Suprapubic skin (tissue), 3 donors: ENCODE measurements around the gene CNTN1.

ENCODE experiments used
- EP300 ChIP-seq: sonication (generic); formaldehyde crosslinking; IDR thresholded peaks from one replicate; pipeline ENCODE4 v1.6.1; 2017; ENCODE audit warnings: antibody characterized with exemption
- TF ChIP-seq, protein P1 (sequence below), 2 donors: fragments of 200-600 bp in 1 of 2; fragments of 450-650 bp in 1 of 2; sonication (generic) in 1 of 2; IDR thresholded peaks; one replicate each; pipeline ENCODE4 v1.5.1; 2016 to 2019; ENCODE audit warnings: antibody characterized with exemption in 2 of 2, mild to moderate bottlenecking in 1 of 2, moderate library complexity in 1 of 2

DNA sequence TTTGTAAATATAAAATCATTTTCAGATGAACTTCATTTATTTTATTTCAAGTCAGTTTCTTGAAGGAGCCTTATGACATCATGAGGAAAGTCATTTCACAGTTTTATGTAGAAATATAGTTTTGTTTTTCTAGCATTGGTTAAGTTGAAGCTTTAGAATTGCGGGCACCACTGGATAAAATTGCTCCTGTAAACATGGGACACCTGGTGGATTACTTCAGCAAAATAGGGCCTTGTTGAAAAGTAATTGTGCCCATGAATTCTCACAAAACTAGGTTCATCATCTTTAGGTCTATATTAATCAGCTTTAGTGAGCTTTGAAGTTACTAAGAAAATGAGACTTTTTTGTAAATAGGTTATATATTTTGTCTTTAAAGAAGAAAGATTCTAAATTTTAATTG lies 25.3 kb downstream of the CNTN1 start:
- no peak for TF ChIP-seq EP300
- TF ChIP-seq, protein P1, sequence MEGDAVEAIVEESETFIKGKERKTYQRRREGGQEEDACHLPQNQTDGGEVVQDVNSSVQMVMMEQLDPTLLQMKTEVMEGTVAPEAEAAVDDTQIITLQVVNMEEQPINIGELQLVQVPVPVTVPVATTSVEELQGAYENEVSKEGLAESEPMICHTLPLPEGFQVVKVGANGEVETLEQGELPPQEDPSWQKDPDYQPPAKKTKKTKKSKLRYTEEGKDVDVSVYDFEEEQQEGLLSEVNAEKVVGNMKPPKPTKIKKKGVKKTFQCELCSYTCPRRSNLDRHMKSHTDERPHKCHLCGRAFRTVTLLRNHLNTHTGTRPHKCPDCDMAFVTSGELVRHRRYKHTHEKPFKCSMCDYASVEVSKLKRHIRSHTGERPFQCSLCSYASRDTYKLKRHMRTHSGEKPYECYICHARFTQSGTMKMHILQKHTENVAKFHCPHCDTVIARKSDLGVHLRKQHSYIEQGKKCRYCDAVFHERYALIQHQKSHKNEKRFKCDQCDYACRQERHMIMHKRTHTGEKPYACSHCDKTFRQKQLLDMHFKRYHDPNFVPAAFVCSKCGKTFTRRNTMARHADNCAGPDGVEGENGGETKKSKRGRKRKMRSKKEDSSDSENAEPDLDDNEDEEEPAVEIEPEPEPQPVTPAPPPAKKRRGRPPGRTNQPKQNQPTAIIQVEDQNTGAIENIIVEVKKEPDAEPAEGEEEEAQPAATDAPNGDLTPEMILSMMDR (IDR thresholded peaks at IDR 0.05), result no peak
